HepG2 (cell line): ENCODE measurements around the gene XPR1. TPM values are rescaled to one million over a fixed set of nuclear protein-coding genes. Genes with fewer than 3 reads are reported as not detected.

Experiments used
- CBX1 ChIP-seq: IDR thresholded peaks from one replicate; pipeline ENCODE4 v1.6.1; 2016; ENCODE audit warnings: antibody characterized with exemption, low read depth
- CHD2 ChIP-seq: IDR thresholded peaks from 2 replicates; pipeline ENCODE4 v1.6.1; 2011; ENCODE audit warnings: low read depth, low read length, improper control_type of control experiment
- HDAC2 ChIP-seq: sonication (generic); formaldehyde crosslinking; IDR thresholded peaks from 2 replicates; pipeline ENCODE4 v1.4.0; 2020; ENCODE audit warnings: missing genetic modification reagents
- MED13 ChIP-seq: sonication (generic); formaldehyde crosslinking; IDR thresholded peaks from 2 replicates; pipeline ENCODE4 v1.5.0; 2020; ENCODE audit warnings: missing genetic modification reagents
- MXD4 ChIP-seq: IDR thresholded peaks from 2 replicates; pipeline ENCODE4 v1.6.1; 2016; ENCODE audit warnings: mild to moderate bottlenecking, missing biosample characterization, missing genetic modification reagents
- ZNF12 ChIP-seq: sonication (generic); formaldehyde crosslinking; IDR thresholded peaks from 2 replicates; pipeline ENCODE4 v1.5.0; 2020; ENCODE audit warnings: missing genetic modification reagents
- ZNF138 ChIP-seq: sonication (generic); formaldehyde crosslinking; IDR thresholded peaks from 2 replicates; pipeline ENCODE4 v1.5.0; 2020; ENCODE audit warnings: mild to moderate bottlenecking, low read depth, missing genetic modification reagents
- ZNF367 ChIP-seq: sonication (generic); formaldehyde crosslinking; IDR thresholded peaks from 2 replicates; pipeline ENCODE4 v1.4.0; 2020; ENCODE audit warnings: missing genetic modification reagents, borderline replicate concordance
- ZNF678 ChIP-seq: sonication (generic); formaldehyde crosslinking; IDR thresholded peaks from 2 replicates; pipeline ENCODE4 v1.4.0; 2020; ENCODE audit warnings: mild to moderate bottlenecking, missing genetic modification reagents
- polyA plus RNA-seq, 8 experiments: library from polyadenylated mRNA; depleted of rRNA in 3 of 8; stranded (reverse) in 7 of 8; unstranded in 1 of 8; fragments of >200 nt; fragmentation: Illumina TruSeq in 4 of 8; extraction: Trizol in 4 of 8; gene quantifications; 2 replicates each; pipeline versions ENCODE4 v1.2.1 to v1.2.3, GENCODE V29; 2011 to 2016; ENCODE audit warnings: low read depth in 4 of 8, missing spikeins in 1 of 8, mixed read lengths in 1 of 8; ENCODE audit not compliant: insufficient read depth in 1 of 8
- total RNA-seq, 5 experiments: library from RNA; depleted of rRNA; stranded (reverse); fragments of >200 nt; fragmentation: Illumina TruSeq; extraction: Trizol; gene quantifications; 2 replicates each; pipeline ENCODE4 v1.2.3, GENCODE V29; 2016; ENCODE audit warnings: low read depth in 1 of 5
- TF ChIP-seq, protein P1 (sequence below): IDR thresholded peaks from 2 replicates; pipeline ENCODE4 v1.6.1; 2016; ENCODE audit warnings: low read depth, missing genetic modification reagents, missing compliant biosample characterization
- TF ChIP-seq, protein P2 (sequence below): sonication (generic); formaldehyde crosslinking; IDR thresholded peaks from 2 replicates; pipeline ENCODE4 v1.8.1; 2023; ENCODE audit warnings: missing genetic modification reagents, inconsistent platforms, borderline replicate concordance

Gene XPR1
- total and polyA plus RNA-seq, 2 of the 13 experiments (the other 11 are each of a cell fraction or from before 2014, with no cell fraction given): 22.3 to 23.6 TPM

DNA sequence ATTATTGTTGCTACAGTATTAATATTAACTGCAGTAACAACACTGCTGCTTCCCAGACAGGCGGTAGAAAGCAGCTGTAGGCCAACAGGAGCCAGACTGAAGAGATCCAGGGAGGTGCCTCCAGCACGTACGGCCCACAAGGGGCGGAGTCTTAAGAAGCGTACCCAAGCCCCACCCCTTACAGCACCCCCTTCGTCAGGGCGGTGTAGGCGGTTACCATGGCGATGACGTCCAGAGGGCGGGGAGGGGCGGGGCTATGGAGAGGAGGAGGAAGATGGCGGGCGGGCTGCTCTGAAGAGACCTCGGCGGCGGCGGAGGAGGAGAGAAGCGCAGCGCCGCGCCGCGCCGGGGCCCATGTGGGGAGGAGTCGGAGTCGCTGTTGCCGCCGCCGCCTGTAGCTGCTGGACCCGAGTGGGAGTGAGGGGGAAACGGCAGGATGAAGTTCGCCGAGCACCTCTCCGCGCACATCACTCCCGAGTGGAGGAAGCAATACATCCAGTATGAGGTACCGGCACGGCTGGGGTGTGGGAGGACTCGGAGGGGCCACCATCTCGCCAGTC is at the start of gene XPR1 (continued):
- TF ChIP-seq, protein P1, sequence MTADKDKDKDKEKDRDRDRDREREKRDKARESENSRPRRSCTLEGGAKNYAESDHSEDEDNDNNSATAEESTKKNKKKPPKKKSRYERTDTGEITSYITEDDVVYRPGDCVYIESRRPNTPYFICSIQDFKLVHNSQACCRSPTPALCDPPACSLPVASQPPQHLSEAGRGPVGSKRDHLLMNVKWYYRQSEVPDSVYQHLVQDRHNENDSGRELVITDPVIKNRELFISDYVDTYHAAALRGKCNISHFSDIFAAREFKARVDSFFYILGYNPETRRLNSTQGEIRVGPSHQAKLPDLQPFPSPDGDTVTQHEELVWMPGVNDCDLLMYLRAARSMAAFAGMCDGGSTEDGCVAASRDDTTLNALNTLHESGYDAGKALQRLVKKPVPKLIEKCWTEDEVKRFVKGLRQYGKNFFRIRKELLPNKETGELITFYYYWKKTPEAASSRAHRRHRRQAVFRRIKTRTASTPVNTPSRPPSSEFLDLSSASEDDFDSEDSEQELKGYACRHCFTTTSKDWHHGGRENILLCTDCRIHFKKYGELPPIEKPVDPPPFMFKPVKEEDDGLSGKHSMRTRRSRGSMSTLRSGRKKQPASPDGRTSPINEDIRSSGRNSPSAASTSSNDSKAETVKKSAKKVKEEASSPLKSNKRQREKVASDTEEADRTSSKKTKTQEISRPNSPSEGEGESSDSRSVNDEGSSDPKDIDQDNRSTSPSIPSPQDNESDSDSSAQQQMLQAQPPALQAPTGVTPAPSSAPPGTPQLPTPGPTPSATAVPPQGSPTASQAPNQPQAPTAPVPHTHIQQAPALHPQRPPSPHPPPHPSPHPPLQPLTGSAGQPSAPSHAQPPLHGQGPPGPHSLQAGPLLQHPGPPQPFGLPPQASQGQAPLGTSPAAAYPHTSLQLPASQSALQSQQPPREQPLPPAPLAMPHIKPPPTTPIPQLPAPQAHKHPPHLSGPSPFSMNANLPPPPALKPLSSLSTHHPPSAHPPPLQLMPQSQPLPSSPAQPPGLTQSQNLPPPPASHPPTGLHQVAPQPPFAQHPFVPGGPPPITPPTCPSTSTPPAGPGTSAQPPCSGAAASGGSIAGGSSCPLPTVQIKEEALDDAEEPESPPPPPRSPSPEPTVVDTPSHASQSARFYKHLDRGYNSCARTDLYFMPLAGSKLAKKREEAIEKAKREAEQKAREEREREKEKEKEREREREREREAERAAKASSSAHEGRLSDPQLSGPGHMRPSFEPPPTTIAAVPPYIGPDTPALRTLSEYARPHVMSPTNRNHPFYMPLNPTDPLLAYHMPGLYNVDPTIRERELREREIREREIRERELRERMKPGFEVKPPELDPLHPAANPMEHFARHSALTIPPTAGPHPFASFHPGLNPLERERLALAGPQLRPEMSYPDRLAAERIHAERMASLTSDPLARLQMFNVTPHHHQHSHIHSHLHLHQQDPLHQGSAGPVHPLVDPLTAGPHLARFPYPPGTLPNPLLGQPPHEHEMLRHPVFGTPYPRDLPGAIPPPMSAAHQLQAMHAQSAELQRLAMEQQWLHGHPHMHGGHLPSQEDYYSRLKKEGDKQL (CRISPR knock-in tag): no peak
- TF ChIP-seq ZNF138 (CRISPR knock-in tag) (no peak), HDAC2 (CRISPR knock-in tag) (peak; percentile 49; the same call in 1 of the 2 replicates), ZNF12 (CRISPR knock-in tag) (peak; percentile 32; the same call in 1 of the 2 replicates), CBX1 (no peak), ZNF678 (CRISPR knock-in tag) (no peak), MED13 (peak; percentile 51; the same call in 1 of the 2 replicates), MXD4 (CRISPR knock-in tag) (no peak), CHD2 (no peak), ZNF367 (CRISPR knock-in tag) (no peak)
- TF ChIP-seq, protein P2, sequence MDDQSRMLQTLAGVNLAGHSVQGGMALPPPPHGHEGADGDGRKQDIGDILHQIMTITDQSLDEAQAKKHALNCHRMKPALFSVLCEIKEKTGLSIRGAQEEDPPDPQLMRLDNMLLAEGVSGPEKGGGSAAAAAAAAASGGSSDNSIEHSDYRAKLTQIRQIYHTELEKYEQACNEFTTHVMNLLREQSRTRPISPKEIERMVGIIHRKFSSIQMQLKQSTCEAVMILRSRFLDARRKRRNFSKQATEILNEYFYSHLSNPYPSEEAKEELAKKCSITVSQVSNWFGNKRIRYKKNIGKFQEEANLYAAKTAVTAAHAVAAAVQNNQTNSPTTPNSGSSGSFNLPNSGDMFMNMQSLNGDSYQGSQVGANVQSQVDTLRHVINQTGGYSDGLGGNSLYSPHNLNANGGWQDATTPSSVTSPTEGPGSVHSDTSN (CRISPR knock-in tag): no peak
- TF ChIP-seq, all 625 proteins: peak for 121
